HL-60 (cell line): Measurements from ENCODE around the gene DYRK1B.
"Not testable (repeated sequence)": the region's sequence is repeated elsewhere in the genome, so short reads cannot be mapped to it uniquely, and the experiment has no call there.

Source experiments
- DNase-seq, 2 experiments: peaks; one replicate each; pipeline ENCODE4 v3.0.0-alpha.2; 2010 to 2020; ENCODE audit warnings: low read depth in 1 of 2, low spot score in 1 of 2
- H3K27ac ChIP-seq: fragments of 250-450 bp; sonication (Bioruptor Pico); replicated peaks from 2 replicates; pipeline ENCODE4 v1.5.1; 2020; ENCODE audit warnings: mild to moderate bottlenecking, moderate library complexity
- H3K27me3 ChIP-seq: fragments of 250-450 bp; sonication (Bioruptor Pico); 2 replicates; pipeline ENCODE4 v1.5.1; 2021; ENCODE audit warnings: mild to moderate bottlenecking, moderate library complexity; ENCODE audit not compliant: insufficient read depth, poor library complexity, severe bottlenecking
- H3K4me3 ChIP-seq: replicated peaks from 2 replicates; pipeline ENCODE4 v1.5.1; 2011; ENCODE audit warnings: mild to moderate bottlenecking, control low read depth, low read length; ENCODE audit not compliant: insufficient read depth
- CTCF ChIP-seq: IDR thresholded peaks from one replicate; pipeline ENCODE4 v1.5.1; 2011; ENCODE audit warnings: low read length, control low read depth, inconsistent platforms; ENCODE audit not compliant: insufficient read depth
- GABPA ChIP-seq: IDR thresholded peaks from 2 replicates; pipeline ENCODE4 v1.6.1; 2012; ENCODE audit warnings: low read depth
- POLR2AphosphoS5 ChIP-seq: IDR thresholded peaks from 2 replicates; pipeline ENCODE4 v1.6.1; 2012; ENCODE audit warnings: low read depth
- REST ChIP-seq: IDR thresholded peaks from 2 replicates; pipeline ENCODE4 v1.6.1; 2012; ENCODE audit warnings: low read depth; ENCODE audit not compliant: insufficient replicate concordance
- SPI1 ChIP-seq: IDR thresholded peaks from 2 replicates; pipeline ENCODE4 v1.6.1; 2012; ENCODE audit warnings: low read depth, mild to moderate bottlenecking, borderline replicate concordance

The DYRK1B gene

GRCh38 chr19:39878398-39878797, 44.4 kb upstream of the DYRK1B start:
- Histone ChIP-seq H3K27ac (no peak overlapping the region), H3K4me3 (no peak overlapping the region), H3K27me3 (peaks cover 7% of the 10 kb centered on the region)
- no peak for TF ChIP-seq POLR2AphosphoS5
- no peak for TF ChIP-seq CTCF
- TF ChIP-seq REST: no peak
- TF ChIP-seq GABPA: no peak
- TF ChIP-seq SPI1: no peak
- no peak for DNase-seq

- H3K27ac ChIP-seq, H3K27me3 ChIP-seq, DNase-seq, H3K4me3 ChIP-seq: not testable (repeated sequence)
Measured at GRCh38 chr19:39877982-39878381, 44.0 kb upstream of the DYRK1B start.

- H3K4me3 ChIP-seq, H3K27ac ChIP-seq, H3K27me3 ChIP-seq, DNase-seq: not testable (repeated sequence)
Measured at GRCh38 chr19:39877488-39877887, 43.5 kb upstream of the DYRK1B start.

- H3K27me3 ChIP-seq, H3K27ac ChIP-seq, DNase-seq, H3K4me3 ChIP-seq: not testable (repeated sequence)
Measured at GRCh38 chr19:39876486-39876885, 42.5 kb upstream of the DYRK1B start.

- H3K27me3 ChIP-seq, H3K4me3 ChIP-seq, DNase-seq, H3K27ac ChIP-seq: not testable (repeated sequence)
Measured at GRCh38 chr19:39875401-39875864, 41.5 kb upstream of the DYRK1B start.

GRCh38 chr19:39874404-39874803, 40.4 kb upstream of the DYRK1B start:
- DNase-seq: no peak
- TF ChIP-seq SPI1 (no peak), GABPA (no peak), REST (no peak), POLR2AphosphoS5 (no peak), CTCF (no peak)

More at GRCh38 chr19:39874404-39874803, 40.4 kb upstream of the DYRK1B start:
- H3K4me3 ChIP-seq: no peak overlapping the region
- no peak overlapping the region for H3K27ac ChIP-seq
- peaks cover 7% of the 10 kb centered on the region for H3K27me3 ChIP-seq
